ENCODE results near the gene AK5. TPM values are rescaled to one million over a fixed set of nuclear protein-coding genes. Genes with fewer than 3 reads are reported as not detected.

AK5 gene
- total RNA-seq, 6 donors from 2014 or later, result 0.10 to 0.74 TPM; not detected in 4

DNA sequence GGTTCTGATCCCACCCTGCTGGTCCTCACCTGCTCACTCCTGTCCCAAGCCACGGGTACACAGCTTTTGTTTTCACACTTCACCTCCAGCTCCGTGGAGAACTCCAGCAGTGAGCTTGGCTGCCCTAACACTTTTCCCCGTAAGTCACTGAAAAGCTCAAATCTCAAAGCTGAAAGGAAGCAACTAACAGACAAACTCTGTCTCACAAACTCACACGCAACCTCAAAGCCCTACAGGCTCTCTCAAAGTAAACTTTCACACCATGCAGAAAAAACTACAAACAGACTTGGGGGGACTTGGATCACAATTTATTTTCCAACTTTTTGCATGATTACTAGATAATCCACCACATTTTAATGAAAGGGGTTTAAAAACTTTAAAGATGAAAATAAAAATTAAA is 88.3 kb downstream of the AK5 start:
- H3K27me3 ChIP-seq, result no peaks in the 10 kb centered on the region
- no peak overlapping the region for H3K4me3 ChIP-seq
- no peak overlapping the region for H3K27ac ChIP-seq
- no peaks in the 10 kb centered on the region for H3K36me3 ChIP-seq
- no peaks in the 10 kb centered on the region for H3K4me1 ChIP-seq
- TF ChIP-seq EP300 (IDR thresholded peaks at IDR 0.05) (no peak), POLR2A (IDR thresholded peaks at IDR 0.05) (no peak), POLR2AphosphoS5 (IDR thresholded peaks at IDR 0.05) (no peak)
- TF ChIP-seq, protein P1, sequence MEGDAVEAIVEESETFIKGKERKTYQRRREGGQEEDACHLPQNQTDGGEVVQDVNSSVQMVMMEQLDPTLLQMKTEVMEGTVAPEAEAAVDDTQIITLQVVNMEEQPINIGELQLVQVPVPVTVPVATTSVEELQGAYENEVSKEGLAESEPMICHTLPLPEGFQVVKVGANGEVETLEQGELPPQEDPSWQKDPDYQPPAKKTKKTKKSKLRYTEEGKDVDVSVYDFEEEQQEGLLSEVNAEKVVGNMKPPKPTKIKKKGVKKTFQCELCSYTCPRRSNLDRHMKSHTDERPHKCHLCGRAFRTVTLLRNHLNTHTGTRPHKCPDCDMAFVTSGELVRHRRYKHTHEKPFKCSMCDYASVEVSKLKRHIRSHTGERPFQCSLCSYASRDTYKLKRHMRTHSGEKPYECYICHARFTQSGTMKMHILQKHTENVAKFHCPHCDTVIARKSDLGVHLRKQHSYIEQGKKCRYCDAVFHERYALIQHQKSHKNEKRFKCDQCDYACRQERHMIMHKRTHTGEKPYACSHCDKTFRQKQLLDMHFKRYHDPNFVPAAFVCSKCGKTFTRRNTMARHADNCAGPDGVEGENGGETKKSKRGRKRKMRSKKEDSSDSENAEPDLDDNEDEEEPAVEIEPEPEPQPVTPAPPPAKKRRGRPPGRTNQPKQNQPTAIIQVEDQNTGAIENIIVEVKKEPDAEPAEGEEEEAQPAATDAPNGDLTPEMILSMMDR (IDR thresholded peaks at IDR 0.05), result no peak
- ATAC-seq (ENCODE audit: low FRiP score in 2 of 2) (no peak), DNase-seq (no peak)
- no peaks in the 10 kb centered on the region for H3K9me3 ChIP-seq
- 43 to 56% methylated on average over 4 of the region's 4 CpGs for WGBS, 2 donors

DNA sequence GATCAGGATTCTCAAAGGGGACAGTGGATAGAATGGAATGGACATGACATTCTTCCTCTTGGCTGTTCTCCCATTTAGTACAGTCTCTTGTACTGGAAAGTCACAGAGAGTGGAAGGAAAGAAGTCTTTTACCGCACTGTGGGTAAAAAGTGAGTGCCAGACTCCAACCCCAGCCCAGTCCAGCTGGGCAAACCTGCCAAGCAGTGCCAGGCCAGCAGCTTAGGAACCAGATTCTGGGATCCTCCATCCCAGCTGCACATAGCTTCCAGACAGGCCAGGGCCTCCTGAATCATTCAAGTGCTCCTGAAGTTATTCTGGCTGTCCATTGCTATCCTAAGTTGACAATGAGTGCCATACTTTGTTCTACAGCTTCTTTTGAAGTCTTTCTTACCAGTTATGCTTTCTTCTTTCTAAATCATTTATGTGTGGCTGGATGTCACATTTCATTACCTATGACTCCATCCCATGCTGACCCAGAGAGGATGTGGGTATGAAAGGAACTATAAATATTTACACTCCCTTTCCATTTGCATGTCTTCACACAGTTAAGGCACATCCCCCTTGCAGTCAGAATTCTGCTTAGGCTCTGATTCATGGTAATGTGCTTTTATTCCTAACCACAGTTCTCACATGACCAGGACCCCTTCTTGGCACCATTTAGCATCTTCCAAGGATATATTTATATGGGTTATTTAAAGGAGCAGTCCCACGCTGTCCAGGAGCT is 88.9 kb downstream of the AK5 start:
- Histone ChIP-seq H3K27me3 (no peaks in the 10 kb centered on the region), H3K4me3 (no peak overlapping the region), H3K9me3 (no peaks in the 10 kb centered on the region), H3K4me1 (no peaks in the 10 kb centered on the region), H3K27ac (no peak overlapping the region), H3K36me3 (no peaks in the 10 kb centered on the region)
- WGBS, 2 donors, result 70 to 75% methylated on average over 2 of the region's 2 CpGs
- no peak for DNase-seq
- TF ChIP-seq, protein P1 (IDR thresholded peaks at IDR 0.05), result no peak
- TF ChIP-seq POLR2AphosphoS5 (IDR thresholded peaks at IDR 0.05) (no peak), EP300 (IDR thresholded peaks at IDR 0.05) (no peak), POLR2A (IDR thresholded peaks at IDR 0.05) (no peak)
- ATAC-seq (ENCODE audit: low FRiP score in 2 of 2), result no peak

DNA sequence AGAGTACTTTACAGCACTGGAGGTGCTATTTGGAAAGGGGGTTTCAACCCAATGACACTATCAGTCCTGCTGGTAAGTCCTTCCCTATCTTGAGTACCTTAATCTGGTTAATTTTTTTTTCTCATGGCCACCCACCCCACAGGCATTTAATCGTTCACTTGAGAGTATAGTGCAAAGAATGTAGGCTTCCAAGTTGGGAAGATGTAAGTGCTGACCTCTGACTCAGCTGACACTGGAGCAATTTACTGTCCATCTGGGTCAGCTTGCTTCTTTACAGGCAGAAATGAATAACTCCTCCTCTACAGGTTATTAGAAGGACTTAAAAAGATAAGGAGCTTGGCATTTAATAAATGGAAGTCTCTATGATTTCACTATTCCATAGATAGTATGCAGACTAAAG is 89.6 kb downstream of the AK5 start:
- ATAC-seq (ENCODE audit: low FRiP score in 2 of 2), result no peak
- TF ChIP-seq POLR2A (IDR thresholded peaks at IDR 0.05) (no peak), POLR2AphosphoS5 (IDR thresholded peaks at IDR 0.05) (no peak), EP300 (IDR thresholded peaks at IDR 0.05) (no peak)
- TF ChIP-seq, protein P1 (IDR thresholded peaks at IDR 0.05), result no peak

DNA sequence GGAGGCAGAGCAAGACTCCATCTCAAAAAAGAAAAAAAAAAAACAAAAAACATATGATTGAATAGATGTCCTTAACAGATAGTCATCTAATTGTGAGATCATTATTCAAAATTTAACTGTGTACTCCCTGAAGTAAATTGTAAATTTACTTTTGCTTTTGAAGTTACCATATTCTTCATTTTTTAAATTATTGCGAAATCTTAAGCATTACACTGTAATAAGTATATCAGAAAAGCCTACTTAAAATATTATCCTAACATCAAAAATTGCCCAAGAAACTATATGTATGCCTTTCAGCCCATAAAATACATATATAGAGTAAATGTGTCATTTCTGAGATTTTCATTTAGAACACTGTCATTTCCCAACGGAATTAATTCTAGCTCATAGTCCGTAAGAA is 91.9 kb downstream of the AK5 start:
- WGBS, 2 donors, result 93 to 94% methylated on average over 3 of the region's 3 CpGs

More for the DNA sequence above, 89.6 kb downstream of the AK5 start:
- 45% methylated on average over 1 of the region's 1 CpG for WGBS, 2 donors
- Histone ChIP-seq H3K27ac (no peak overlapping the region), H3K9me3 (no peaks in the 10 kb centered on the region), H3K4me3 (no peak overlapping the region), H3K27me3 (no peaks in the 10 kb centered on the region), H3K36me3 (no peaks in the 10 kb centered on the region), H3K4me1 (no peaks in the 10 kb centered on the region)
- no peak for DNase-seq

More for the DNA sequence above, 91.9 kb downstream of the AK5 start:
- Histone ChIP-seq H3K36me3 (no peaks in the 10 kb centered on the region), H3K9me3 (no peaks in the 10 kb centered on the region), H3K4me1 (no peaks in the 10 kb centered on the region), H3K27me3 (no peaks in the 10 kb centered on the region), H3K4me3 (no peak overlapping the region), H3K27ac (no peak overlapping the region)
- ATAC-seq (ENCODE audit: low FRiP score in 2 of 2) (no peak), DNase-seq (no peak)
- TF ChIP-seq, protein P1 (IDR thresholded peaks at IDR 0.05), result no peak
- TF ChIP-seq EP300 (IDR thresholded peaks at IDR 0.05) (no peak), POLR2AphosphoS5 (IDR thresholded peaks at IDR 0.05) (no peak), POLR2A (IDR thresholded peaks at IDR 0.05) (no peak)
